DMS 273 treated with DMSO at 0.1 percent for 48 hours (cell line): ENCODE results near the gene MYO5B.
A peak's percentile ranks its signal among the peaks of the same experiment; 100 is the strongest.

ENCODE experiments used
- DNase-seq: peaks from one replicate; lab custom pipeline; 2025; lab: John Stamatoyannopoulos, UW

The MYO5B gene

DNA sequence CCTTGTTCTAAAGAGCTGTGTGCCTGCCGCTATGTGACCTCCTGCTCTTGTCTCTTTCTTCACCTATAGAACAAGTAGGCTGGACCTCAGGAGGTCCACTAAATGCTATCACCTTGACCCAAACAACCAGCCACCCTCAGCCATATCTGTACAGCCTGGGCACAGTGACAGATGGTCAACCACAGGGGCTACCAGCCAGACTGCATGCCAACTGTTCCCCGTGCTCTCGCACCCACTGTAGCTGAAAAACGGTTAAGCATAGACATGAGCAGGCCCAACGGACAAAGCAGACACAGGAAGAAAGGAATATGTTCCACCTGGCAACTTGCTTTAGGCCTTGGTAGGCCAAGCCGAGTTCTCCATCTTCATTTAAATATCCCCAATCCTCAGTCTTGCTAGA lies 338.5 kb downstream of the MYO5B start:
- peak; percentile 57 for DNase-seq

DNA sequence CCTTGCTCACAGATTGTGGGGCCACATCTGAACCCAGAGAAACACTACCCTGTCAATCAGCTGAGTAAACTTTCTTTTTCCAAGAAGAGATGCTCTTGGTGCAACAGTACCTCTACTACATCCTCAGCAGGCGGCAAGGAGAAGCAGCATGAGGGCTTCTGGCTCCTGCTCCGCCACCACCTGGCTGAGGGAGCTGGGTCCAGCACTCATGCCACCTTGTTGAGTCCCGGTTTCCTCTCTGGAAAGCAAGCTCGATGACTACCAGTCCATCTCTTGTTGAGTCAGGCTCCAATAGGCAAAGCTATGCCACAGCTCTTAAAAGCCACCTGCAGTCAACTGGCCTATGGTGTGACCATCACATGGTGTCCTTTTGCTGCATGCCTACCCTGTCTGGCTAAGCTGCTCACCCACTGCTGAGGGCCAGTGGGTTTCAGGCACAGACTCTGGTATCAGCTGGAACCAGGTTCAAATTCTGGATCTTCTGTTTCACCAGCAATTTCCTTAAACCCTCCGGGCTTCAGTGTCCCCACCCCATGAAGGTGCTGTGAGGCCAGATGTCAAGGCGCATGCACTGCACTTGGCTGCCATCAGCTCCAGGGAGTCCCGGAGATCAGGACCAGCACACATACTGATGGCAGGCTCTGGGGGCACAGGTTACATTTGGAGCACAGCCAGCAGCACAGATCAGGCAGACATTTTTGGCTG lies 339.1 kb downstream of the MYO5B start:
- no peak for DNase-seq

DNA sequence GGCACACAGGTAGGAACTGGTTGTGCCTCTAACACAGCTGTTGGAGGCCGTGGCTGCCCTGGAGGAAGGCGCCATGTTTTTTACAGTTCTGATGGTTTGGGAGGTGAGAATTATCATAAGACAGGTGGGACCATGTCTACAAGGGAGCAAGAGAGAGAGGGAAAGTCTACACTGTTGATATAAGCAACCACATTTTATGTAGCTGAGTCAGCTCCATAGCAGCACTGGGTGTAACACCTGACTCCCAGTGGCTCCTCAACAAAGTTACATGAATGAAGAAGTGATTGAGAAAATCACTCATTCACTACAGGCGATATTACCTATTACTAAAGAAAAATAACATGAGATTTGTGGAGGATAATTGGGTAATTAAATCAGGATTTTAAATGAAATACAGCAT lies 340.3 kb downstream of the MYO5B start:
- DNase-seq: no peak

DNA sequence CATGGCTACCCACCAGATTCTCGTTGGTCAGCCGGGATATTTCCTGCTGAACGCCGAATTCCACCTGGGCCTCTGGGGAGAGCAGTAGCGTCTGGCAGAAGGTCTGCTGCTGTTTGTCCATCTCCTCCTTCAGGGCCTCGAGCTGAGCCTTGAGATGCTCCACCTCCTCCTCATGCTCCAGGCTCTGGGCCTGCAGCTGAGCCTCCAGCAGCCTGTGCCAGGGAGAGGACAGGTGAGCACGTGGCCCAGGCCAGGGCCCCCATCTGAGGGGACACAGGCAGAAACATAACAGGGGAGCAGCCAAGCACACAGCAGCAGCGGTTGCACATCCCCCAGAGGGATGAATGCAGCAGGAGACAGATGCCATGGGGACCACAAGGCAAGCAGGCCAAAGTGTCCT lies 341.5 kb downstream of the MYO5B start:
- no peak for DNase-seq

DNA sequence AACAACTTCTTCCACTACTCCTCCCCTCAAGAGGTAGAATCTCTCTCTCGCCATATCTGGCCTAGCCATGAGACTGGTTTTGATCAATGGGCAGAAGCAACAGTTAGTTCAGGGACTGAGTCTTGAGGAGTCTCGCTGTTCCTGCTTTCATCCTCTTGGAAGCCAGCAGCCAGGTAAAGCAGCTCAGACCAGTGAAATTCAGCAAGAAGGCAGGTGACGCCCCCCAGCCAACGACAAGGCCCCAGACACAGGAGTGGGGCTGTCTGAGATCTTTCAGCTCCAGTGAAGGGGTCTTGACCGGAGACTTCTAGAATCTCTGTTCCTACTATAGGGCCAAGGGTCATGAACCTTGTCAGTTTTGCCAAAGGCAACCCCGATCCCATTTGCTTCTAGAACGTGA lies 341.9 kb downstream of the MYO5B start:
- DNase-seq: no peak

DNA sequence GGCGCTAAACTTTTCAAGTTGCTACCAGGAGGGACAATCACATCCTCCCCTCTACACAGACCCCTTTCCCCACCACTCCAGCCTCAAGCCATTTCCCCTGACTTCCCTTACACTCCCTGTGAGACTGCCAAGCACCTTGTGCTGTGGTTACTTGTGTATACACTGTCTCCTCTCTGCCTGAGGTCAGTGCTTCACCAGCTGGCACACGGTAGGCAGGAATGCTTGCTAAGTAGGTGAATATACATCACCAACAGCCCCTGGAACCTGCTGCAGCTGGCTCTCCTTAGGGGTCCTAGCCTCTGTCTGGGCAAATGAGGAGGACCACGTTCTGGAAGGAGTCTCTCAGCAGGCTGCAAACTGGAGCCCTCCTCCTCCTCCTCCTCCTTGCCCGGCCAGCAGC lies 343.3 kb downstream of the MYO5B start:
- no peak for DNase-seq

DNA sequence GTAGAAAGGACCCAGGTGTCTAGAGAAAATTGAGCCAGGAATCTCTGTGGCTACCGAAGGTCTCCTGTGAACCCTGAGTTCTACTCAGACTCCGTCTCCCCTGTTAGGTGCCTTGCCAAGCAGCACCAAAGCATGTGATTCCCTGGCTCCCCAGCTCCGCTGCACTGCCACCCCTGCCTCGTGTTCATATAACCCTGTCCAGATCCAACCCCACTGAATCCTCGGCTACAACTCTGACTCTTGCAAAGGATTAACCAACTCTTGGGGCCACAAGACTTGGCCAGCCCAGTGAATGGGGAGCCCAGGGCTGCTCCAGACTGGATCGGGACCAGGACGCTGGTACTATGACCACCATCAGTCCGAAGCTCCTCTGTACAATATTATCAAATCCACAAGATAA lies 344.3 kb downstream of the MYO5B start:
- DNase-seq: no peak

DNA sequence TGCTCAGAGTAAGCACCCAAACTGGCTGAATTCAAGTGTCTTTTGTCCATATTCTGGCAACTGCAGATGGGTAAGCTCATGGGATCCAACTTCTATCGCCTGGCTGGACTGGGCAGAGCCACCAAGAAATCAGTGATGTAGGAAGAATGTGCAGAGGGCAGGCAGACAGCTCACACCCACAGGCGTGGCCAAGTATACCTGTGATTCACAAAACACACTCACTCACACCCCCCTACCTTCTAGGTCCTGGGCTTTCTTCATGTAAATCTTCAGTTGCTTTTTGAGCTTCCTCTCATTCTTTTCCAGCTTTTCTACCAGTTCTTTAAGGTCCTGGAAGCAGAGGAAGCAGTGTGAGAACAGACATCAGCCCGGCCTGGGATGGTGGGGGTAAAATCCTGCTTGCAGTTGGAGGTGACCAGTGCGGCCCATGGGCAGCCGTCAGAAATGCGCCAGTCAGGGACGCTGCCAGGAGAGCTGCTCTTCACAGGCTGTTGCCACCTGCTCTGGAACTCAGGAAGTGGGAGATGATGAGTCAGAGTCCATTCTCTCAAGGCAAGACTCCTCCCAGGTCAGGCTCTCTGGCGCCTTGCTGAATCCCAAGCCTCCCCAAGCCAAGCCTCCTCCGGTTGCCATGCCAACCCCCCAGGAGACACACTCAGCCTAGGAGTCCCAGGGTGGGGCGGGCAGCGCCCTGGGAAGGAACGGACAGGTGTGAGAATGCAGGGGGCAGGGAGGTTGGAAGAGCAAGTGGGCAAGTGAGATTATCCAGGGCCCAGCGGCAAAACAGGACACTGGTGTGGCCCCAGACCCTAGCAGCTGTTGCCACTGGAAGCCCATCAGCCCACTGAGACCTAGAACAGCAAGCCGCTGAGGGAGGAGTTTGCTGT lies 345.4 kb downstream of the MYO5B start:
- DNase-seq: peak; percentile 44

DNA sequence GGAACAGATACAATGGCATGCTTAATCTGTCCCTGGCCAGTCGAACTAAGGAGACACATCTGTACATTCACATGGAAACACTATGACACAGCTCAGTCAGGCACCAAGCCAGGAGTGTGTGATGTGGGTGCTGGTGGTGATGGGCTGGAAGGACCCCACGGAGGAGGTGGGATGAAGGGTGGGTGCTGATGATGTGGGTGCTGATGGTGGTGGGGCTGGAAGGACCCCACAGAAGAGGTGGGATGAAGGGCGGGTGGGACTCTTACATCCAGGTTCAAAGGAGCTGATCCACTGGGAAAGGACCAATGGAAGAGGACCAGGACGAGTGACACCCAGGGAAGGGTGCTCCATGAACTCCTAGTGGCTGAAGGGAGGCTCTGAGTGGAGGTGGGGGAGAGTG lies 346.8 kb downstream of the MYO5B start:
- no peak for DNase-seq

DNA sequence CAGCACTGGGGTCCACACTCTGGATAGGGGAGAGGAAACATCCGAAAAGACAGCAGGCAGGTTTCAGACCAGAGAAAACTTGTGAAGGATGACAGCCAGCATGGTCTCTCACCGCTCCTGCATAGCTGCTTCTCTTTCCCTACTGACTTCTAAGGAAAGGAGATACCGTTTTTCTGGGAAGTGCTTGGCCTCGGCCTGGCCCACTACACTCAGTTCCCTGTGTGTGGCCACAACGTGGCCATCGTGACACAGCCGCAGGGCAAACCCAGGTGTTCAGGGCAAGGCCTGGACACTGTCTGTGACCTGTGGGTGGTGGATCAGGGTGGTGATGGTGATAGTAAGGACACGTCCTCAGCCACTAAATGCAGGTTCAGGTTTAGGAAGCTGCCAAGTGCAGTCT lies 347.4 kb downstream of the MYO5B start:
- no peak for DNase-seq

DNA sequence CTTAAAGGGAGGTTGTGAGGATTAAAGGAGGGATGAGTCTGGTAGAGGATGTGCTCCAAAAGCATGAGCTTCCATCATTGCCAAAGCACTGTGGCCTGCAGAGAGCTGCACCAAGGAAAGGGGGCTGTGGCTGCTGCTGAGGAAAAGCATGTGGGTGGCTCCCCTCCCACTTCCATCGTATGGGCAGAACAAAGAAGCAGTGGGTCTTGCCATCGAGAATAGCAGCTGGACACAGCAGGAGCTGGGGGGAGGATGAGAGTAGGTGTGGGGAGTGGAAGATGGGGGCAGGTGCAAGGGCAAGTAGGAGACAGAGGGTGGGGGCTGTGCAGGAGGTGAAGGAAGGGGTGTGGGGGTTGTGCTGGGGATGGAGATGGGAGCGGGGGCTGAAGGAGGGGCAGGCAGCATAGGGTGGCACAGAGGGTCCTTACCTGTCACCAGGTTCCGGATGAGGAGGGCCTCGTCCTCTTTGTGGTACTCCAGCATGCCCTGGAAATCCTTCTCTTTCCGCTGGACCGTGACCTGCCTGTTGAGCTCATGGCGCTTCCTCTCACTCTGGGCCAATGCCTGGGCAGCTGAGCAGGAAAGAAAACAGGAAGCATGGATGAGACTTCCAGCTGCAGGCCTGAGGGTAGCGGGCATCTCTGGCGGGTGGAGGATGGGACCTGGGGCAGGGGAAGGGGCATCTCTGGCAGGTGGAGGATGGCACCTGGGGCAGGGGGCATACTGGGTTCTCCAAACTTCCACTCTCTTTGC lies 348.1 kb downstream of the MYO5B start:
- no peak for DNase-seq

DNA sequence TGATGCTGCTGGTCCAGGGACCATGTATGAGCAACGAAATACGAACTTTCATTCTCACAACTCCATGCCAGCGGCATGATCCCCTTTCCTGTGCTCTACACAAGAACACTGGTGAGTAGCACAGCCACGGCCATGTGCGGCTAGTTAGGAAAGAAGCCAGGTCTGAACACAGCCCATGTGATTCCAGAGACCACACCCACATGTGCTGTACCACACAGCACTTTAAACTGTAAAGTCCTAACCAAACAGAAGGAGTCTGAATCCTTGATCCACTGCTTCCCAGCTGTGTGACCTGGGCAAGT lies 348.6 kb downstream of the MYO5B start:
- no peak for DNase-seq

DNA sequence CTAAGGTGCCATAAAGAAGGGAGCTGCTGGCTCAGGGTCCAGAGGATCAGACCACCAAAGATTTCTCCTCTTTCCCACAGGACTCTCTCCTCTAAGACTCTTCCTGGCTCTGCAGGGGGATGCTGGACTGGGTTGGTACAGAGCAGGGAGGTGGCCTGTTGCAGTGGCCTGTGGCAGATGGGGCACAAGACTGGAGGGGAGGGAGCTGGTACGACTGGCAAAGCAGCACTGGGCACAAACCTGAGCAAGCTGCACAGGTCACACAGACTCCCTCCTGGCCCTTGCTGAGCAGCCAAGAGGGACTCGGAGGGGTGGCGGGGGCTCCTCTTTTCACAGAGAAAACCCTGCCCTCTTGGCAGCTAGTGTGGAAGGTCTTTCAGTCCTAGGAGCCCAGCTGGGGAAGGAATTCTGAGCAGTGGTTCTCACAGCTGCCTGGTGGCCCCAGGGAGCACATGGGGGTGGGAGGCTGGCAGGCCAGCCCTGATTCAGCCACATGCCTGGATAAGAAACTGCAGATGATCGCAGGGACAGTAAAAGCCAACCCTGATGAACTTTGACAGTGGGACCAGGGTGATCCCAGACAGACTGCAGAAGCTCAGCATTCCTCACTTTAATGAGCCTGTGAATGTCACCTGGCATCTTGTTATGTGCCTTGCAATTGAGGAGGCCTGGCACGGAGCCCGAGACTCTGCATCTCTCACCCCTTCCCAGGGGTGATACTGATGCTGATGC lies 349.2 kb downstream of the MYO5B start:
- DNase-seq: no peak

DNA sequence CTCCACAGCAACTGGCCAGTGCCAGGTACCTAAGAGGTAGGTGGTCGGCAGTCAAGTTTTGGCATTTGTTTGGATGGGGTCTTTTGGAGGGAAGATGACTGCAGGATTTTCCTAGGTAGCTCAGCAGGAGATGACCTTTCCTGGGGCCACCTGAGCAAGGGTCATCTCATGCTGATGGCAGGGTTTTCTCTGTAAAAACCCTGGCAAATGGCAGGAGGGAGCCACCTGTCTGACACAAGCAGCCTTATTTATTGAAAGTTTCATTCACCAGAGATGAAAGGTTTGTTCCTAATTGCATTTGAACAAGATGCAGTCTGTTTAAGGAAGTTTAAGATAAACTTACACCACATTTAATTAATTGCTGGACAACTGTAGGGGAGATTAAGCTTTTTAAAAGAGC lies 350.0 kb downstream of the MYO5B start:
- no peak for DNase-seq

DNA sequence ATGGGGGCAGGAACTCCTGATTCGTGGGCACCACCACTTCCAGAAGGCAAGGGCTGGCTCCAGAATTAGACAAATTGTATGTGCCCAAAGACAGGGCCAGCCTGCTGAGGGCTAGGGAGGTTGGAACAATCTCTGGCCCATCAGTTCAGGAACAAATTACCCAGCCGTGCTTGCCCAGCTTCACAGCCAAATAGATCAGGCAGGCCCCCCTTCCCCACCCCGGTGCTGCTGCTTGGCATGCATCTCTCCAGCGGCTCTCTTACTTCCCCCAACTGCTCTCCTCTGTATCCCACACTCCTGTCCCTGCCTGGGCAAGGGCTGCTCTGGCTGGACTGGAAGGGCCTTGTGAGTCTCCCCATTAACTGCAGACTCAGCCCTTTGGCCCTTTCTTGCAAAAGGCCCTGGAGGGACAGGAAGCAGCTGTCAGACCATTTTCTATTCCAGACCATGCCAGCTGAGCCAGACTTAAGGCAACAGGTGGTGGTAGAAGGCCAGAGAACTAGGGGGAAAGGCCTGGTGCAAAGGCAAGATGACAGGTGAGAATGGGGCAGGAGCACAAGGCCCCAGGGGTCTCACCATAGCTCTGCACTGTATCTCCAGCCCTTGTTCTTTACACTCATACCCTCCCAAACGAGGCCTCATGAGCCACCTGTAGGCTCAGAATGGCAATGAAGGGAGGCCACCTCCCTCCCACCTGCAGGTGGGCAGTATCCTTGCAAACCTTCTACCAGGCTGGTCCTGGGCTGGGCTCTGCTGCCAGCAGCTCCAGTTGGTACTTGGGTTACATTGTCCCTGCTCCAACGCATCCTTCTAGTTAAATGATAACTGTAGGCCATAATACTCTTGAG lies 350.9 kb downstream of the MYO5B start:
- no peak for DNase-seq

DNA sequence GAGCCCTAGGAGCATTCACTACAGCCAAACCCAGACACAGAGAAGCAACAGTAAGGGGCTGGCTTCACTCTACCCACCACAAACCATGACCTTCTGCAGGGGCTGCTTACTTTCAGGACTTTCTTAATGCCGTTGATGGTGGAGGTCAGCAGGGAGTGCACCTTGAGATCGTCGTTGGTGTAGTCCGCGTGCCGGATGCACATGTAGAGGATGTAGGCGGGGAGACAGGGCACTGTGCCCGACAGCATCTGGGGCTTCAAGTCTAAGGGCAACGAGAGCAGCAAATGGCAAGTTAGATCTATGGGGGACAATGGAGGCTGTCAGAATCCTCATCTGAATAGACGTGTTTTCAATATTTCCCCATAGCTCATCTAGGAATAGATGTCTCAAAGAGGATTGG lies 351.8 kb downstream of the MYO5B start:
- DNase-seq: no peak

DNA sequence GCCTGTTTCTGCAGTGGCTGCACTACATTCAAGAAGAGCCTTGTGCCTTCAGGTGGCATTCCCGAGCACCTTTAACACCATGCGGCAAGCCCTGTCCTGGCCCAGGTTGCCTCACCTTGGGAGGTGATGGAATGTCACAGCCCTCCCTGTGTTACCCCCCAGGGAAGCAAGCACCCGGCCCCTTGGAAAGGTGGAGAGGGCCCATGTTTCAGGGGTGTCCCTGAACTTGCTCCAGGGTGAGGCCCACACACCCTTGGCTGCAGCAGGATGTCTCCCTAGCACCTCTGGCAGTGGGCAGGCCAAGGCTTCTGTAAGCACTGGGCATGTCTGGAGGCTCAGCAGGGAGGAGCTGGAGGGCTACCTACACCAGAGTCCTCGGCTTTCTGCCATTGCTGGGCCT lies 352.3 kb downstream of the MYO5B start:
- no peak for DNase-seq

DNA sequence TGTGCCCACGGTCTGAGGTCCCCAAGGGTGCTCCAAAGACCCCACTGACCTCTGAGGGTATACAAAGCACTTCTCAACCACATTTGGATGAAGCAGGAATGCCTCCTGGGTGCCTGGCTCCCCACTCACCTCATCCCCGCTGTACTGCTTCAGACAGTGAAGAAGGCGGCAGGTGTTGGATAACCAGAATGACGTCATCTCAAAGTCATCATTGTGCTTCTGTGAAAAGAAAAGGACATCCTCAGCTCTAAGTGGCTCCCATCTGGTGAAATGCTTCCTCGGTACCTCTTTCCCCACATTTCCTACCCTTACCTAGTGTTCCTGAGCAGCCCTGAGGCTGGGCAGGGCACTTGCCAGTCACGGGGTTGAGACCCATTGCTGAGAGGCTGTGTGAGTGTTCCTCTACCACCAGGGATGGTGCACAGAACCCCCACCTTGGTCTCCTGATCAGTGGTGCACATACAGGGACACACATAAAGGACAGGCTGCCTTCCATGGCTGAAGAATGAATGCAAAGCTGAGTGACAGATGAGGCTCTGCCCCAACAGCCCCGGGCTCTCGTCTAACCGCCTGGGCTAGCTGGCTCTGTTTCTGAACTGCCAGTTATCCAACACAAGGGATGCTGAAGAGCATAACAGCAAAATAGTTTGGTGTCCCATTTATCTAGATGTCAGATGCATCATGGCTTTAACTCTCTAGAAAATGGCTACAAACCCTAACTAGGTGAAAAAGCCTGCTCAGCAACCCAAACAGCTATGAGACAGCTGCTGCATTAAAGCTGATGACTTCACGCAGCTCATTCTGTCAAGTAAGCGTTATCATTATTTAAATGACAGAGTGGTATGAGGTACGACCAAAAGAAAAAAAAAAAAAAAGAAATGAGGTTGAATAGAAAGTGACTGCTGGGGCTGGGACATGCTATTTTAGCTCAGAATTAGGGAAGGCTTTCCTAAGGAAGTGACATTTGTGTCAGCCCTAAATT lies 353.4 kb downstream of the MYO5B start:
- no peak for DNase-seq

DNA sequence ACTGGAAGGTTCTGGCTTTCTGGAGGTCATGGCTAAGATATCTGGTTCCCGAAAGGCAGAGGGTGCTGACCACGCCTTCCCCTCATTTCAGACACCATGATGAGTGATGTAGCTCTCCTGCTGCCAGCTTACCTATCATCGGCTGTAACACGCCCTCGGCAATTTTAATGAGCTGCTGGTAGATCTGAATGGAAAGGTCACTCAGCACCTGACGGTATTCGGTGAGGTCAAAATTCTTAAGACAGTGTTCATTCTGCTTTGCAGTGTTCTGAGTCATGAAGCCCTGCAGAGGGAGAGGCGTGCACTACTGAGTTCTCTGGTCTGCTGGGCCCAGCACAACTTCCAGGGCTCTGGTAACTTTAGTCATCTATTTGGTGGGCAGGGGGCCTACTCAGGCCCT lies 355.9 kb downstream of the MYO5B start:
- DNase-seq: no peak

DNA sequence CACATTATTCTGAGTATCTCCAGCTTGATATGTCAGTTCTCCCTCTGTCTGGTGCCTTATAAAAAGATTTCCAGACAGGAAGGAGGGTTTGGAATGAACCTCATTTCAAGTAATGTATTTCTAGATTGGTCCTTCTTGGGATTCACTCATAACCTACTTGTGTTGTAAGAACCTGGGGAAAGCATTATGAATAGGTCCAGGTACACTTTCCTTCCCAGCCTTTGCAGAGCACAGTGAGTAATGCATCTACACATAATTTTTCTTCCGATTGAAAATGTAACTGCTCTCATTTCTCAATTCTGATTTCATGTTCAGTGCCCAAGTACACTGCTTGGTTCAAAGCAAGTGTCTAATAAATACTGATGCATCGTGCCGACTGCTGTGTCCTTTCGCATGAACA lies 356.6 kb downstream of the MYO5B start:
- no peak for DNase-seq
